ENCODE results near the gene CC2D2B. TPM values are rescaled to one million over a fixed set of nuclear protein-coding genes. Genes with fewer than 3 reads are reported as not detected.
"Not testable (repeated sequence)": the region's sequence is repeated elsewhere in the genome, so short reads cannot be mapped to it uniquely, and the experiment has no call there.

The CC2D2B gene
- total RNA-seq, 1 experiment from 2014 or later: not detected

DNA sequence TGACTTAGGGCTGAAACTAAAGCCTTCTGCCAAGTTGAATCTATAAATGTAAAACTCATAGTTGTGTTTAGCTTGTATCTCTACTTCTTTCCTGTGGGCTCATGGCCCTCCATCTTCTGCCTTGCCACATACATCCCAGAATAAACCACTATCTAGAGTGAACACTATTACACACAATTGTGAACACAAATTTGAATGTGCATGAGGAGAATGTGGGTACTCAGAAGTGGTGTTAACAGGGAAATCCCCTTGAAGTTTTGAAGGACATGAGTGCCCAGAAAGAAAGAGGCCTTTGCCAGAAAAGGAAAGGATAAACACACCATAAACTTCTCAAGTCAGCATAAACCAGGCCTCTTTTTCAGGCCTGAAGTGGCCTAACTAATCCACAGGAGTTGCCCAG, 115.4 kb downstream of the CC2D2B start:
- DNase-seq (ENCODE audit: low read depth): no peak

DNA sequence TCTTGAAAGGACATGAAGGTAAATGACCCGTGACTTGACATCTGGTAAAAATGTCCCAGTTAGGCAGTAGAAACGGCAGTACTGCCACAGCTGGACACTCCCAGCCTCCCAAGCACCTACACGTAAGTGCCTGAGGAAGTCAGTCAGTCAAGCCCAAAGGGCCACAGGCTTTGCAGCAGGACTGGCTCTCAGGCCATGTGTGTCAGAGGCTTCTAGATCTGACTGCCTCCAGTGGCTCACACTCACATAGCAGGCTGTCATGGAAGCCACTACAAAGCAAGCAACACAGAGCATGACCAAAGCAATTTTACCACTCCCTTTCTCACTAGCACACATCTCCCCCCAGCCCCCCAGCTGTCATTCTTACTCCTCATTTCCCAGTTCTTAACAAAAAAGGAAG, 117.8 kb downstream of the CC2D2B start:
- DNase-seq (ENCODE audit: low read depth): peak; percentile 24

DNA sequence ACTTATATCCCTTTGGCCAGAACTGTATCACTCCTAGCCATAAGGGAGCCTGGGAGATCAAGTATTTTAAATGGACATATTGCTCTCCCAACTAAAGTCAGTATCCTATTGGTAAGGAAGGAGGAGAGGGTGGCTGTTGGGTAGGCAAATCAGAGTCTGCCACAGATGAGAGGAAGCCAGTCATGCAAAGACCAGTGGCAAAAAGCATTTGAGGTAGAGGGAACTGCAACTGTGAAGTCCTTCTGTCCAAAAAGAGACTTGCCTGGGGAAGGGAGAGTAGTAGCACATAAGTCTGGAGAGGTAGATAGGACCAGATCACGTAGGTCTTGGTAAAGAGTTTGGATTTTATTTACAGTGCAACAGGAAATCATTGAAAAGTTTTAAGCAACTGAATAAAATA, 126.8 kb downstream of the CC2D2B start:
- no peak for DNase-seq (ENCODE audit: low read depth)

DNA sequence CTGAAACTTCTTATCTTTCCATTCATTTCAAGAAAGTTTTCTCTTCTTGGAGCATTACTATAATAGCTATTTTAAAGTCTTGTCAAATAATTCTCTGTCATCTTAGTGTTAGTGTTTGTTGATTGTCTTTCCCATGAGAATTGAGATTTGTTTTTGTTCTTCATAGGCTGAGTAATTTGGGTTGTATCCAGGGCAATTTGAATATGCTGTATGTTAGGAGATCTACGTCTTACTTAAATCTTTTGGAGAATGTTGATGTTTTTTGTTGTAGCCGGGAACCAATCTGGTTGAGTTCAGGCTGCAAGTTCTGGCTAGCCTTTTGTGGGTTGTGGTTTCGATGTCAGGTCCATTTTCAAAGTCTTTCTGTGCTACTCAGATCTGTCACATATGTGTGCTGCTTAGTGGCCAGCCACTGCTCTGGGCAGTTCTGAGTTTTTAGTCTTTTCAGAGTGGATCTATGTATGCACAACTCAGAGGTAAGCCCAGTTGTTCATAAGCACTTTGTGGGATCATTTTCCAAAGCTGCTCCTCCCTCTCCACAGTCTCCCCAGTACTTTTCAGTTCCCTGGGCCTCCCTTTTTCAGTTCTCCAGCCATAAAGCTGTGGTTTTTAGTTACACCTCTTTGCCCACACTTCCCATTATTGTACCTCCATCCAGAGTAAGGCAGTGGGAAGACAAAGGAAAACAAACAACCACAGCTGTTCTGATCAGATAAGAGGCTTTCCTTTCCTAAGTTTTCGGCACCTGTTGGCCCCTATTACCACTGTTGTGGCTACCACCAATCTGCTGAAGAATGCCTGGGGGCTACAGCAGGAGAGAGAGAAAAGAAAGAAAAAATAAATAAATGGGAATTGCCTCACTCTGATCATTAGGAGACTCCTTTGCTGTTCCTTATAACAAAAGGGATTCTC, 131.0 kb downstream of the CC2D2B start:
- DNase-seq (ENCODE audit: low read depth): no peak

DNA sequence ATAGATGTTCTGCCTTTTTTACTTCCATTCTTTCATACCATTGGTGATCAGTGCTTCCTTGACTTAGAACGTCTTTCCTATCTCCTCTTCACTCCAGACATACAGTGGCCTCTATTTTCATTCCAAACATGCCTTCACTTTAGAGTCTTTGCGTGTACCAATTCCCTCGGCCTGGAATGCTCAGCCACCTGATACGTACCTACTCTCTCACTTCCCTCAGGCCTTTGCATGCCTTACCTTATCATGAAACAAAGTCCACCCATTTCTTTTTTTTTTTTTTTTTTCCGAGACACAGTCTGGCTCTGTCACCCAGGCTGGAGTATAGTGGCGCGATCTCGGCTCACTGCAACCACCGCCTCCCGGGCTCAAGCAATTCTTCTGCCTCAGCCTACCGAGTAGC, 133.4 kb downstream of the CC2D2B start:
- no peak for DNase-seq (ENCODE audit: low read depth)

DNA sequence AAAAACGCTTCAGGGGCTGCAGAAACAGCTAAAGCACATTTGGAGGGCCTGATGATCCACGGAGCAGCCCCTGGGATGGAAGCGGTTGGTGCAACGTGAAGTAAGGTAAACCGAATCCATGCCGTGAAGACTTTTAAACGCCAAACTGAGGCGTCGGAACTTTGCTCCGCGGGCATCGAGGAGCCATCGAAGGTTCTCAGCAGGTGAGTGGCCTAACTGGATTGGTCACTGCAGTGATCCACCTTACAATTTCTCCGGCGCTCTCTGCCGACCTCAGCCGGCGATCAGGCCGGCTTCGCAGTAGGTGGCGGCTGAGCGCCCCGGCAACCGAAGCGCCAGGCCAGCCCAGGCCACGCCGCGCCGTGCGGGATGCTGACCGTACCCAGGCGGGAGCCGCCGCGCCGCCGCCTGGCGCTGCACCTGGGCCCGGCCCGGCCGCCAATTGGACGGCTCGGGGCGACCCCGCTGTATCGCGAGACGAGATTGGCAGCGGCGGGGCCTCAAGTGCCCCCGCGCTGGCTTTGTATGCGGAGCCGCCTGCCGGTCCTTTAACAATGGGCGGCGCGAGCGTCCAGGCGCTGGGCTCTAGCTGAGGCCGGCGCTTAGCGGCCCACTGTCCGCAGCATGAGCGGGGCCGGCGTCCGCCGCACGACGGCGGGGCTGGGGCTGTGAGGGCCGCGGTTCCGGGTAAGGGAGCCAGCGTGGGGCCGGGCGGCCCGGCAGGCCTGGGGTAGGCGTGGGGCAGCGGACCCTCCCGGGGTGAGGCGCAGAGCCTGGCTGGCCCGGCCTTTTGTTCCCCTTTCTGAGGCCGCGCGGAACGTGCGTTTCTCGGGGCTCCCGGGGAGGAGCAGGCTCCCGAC, 135.5 kb downstream of the CC2D2B start, which contains the start of gene CCNJ:
TSS of gene CCNJ (plus strand) at position 551 of the 860 bp plus-strand sequence. CDS start 811 bp downstream, outside the sequence.
- DNase-seq (ENCODE audit: low read depth): peak; percentile 87

DNA sequence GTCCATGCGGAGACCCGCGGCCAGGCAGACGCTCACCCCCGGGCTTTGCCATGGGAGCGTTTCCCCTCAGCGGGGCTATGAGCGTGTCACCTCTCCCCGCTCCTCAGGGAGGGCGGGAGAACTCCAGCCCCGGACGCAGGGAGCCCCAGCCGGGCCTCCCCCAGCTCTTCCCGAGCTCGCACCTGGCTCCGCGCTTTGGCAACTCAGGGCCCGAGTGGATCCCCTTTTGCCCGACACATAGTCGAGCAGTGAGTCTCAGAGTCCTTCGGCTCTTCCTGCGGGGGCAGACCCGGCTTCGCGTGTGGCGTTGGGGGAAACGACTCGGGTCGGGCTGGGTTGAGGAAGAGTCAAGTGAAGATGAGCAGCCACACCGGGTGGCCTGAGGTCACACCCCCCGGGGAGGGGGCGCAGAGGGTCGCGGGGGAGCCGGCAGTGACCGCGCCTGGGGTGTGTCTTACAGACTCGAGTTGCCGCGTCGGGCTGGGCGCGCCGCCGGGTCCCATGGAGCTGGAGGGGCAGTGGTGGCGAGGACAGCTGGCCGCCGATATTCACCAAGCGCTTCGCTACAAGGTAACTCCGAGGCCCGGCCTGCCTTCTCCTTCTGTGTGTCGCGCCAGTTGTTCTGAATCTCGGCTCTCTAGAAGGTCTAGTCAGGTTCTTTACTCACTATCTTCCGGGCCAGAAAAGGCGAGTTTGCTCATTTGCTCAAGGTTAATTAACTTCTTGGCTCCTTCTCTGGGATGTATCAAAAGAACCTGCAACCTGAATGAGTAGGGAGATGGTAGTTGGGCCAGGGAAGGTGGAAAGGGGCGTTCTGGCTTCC, 136.3 kb downstream of the CC2D2B start:
- peak; percentile 31 for DNase-seq (ENCODE audit: low read depth)

DNA sequence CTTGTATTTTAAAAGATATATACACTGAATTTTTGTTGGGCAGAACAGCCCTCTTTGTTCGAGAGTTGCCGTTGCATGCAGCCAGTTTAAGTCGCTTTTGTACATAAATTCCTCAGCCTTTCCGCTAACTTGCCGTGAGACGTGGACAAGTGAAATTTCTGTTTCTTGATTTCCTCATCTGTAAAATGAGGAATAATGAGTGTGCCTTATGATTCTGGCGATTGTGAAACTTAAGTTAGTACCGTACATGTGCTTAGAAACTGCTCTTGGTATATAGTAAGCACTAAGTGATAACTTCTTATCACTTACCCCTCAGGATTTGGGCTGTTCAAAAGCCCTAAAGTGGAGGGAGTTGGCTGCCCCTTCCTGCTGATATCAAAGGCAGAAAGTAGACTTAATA, 137.0 kb downstream of the CC2D2B start:
- DNase-seq (ENCODE audit: low read depth): peak; percentile 11

DNA sequence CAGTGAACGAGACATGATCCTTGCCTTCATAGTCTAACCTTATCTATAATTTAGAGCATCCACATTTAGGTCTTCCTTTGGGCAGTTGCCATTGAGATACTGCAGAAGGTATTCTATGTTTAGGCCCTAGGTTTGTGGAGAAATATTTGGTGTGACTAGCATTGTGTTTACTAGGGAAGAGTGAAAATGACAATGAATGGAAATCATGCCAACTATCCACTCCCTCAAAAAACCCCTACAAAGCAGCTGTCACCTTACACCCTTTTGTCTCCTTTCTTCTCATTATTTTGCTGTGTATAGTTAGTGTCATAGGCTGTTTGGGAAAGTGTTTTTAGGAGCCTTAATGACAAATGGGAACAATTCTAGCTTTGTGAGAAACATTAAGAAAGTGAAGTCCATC, 138.8 kb downstream of the CC2D2B start:
- no peak for DNase-seq (ENCODE audit: low read depth)

DNA sequence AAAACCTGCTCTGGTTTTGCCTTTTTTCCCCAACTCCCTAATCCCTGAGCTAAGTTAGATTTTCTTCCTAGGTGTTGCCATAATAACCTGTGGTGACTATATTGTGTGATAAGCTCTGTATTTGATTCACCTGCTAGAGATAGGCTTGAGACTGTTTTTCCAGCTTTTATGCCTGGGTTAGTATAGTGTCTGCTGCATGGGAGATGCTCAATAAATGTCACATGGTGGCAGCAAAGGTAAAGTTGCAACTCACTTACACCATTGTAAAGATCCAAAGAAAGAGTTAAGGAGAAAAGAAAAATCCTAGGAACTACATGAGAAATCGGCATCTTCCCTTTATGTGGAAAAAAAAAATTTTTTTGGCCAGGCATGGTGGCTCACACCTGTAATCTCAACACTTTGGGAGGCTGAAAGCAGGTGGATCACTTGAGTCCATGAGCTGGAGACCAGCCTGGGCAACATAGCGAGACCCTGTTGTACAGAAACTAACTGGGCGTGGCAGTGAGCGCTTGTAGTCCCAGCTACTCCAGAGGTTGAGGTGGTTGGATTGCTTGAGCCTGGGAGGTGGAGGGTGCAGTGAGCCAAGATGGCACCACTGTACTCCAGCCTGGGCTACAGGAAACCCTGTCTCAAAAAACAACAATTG, 139.4 kb downstream of the CC2D2B start:
- DNase-seq (ENCODE audit: low read depth): peak; percentile 15

DNA sequence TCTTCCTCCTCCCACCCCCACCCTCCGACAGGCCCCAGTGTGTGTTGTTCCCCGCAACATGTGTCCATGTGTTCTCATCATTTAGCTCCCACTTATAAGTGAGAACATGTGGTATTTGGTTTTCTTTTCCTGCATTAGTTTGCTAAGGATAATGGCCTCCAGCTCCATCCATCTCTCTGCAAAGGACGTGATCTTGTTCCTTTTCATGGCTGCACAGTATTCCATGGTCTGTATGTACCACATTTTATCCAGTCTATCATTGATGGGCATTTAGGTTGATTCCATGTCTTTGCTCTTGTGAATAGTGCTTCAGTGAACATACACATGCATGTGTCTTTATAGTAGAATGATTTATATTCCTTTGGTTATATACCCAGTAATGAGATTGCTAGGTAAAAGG, 140.2 kb downstream of the CC2D2B start:
- DNase-seq (ENCODE audit: low read depth): not testable (repeated sequence)

DNA sequence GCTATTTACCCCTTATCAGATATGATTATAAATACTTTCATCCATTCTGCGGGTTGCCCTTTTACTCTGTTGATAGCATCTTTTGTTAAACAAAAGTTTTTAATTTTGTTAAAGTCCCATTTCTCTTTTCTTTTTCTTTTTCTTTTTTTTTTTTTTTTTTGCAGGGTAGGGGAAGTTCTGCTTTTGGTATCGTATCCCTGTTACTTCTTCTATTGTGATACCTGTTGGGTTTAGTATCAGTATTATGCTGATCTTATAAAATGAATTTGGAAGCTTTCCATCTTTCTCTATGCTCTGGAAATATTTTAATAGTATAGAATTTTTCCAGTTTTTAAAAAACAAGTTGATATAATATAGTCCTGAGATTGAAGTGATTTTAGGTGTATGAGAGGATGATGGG, 141.6 kb downstream of the CC2D2B start:
- DNase-seq (ENCODE audit: low read depth): no peak

DNA sequence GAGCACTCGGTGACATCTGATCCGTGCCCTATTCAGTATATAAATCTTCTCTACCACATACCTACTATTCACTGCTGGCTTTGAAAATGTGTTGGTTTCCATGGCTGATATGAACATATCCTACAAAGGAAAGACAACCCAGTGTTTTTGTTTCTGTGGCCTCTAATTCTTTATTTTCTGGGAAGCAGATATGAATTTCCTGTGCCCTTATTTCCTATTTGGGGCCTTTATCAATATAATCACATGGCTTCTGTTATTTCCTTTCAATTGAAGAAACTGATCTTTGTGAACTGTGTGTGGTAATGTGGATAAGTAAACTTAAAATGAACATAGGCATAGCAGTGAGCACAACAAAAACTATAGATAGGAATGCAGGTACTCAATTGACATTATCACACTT, 146.2 kb downstream of the CC2D2B start:
- DNase-seq (ENCODE audit: low read depth): no peak

DNA sequence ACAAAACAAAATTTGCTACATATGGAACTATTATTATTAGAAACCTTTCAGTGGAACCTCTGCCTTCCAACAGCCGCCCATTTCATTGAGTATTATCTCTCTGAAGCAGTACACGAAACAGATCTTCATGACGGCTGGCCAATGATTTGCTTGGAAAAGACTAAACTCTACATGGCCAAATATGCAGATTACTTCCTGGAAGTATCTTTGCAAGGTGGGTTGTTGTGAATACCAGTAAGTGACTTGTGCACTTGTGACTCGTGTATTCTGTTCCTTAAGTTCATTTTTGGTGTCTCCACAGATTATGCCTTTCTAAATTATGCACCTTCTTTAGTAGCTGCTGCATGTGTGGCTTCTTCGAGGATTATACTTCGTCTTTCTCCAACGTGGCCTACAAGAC, 149.0 kb downstream of the CC2D2B start:
- DNase-seq (ENCODE audit: low read depth): no peak

DNA sequence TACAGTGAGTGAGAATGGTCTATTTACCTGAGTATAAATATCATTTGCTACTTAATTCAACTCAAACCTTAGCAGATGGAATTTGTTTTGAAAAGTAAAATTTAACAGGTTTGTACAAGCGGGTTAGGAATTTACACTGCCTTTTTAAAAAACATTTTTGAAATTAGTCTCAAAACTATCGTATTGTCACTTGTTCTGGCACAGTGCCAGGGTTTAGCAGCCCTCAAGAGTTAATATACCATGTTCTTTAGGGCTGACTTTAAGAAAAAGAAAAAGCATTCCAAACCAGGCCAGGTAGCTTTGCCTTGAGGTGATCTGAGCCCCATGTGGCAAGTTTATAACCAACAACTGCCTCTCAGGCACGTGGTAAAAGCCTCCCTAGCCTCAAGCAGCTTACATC, 153.5 kb downstream of the CC2D2B start:
- no peak for DNase-seq (ENCODE audit: low read depth)

DNA sequence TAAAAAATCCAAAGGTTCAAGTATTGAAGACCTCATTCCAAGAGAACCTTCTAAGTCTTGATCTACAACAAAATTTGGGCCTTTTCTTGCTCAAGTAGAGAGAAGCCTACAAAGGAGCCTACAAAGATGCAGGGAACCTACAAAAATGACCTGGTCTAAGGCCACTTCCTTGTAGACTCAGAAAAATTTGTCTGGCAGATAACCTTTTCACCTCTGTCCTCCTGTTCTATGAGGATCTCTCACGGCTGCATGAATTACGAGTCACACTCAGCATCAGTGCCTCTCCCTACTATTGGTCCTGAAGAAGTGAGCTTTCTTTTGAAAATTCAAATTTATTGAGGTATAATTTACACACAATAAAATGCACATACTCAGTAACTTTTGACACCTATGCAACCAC, 164.9 kb downstream of the CC2D2B start:
- DNase-seq (ENCODE audit: low read depth): peak; percentile 48

DNA sequence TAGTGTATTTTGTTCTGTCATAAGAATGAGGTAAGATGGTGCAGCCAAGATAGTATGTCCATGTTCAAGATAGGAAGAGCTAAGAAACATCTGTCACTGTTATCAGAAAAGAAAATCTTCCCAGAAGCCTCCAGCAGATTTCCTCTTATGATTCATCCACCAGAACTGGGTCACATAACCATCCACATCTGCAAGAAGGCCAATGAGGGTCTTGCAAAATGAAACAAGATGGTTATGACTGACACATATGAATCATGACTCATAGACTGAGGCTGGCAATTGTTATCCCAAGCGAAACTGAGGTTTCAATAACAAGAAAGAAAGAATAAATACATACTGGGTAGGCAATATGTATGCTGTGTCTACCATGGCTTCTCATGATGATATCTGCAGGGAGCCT, 165.9 kb downstream of the CC2D2B start:
- peak; percentile 92 for DNase-seq (ENCODE audit: low read depth)

DNA sequence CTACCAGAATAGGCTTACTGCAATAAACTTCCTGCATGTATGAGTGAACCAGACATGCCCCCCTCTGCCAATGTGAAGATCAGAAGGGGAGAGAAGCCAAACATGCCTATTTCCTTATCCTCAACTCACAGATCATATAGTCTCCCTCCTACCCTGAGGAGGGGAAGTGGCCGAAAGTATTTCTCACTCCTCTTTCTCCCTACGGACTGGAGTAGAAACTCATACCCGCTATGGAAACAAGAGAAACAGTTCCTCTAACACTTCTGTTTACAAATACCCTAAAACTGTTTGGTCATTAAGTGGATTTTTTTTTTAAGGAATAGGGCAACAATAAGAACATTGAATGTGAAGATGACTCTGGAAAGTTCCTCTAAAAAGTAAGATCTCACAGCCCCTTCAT, 167.0 kb downstream of the CC2D2B start:
- DNase-seq (ENCODE audit: low read depth): no peak

DNA sequence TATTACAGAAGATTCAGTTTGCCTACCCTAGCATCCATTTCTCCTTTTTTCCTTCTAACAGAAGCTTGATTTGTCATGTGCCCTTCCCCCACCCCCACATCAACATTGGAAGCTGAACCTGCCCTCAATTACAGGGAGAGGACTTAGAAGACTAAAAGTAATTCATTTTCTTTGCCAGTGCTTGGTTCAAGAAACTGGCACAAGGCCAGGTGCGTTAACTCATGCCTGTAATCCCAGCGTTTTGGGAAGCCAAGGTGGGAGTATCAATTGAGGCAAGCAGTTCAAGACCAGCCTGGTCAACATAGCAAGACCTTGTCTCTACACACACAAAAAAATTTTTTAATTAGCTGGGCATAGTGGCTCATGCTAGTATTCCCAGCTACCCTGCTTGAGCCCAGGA, 168.2 kb downstream of the CC2D2B start:
- no peak for DNase-seq (ENCODE audit: low read depth)

DNA sequence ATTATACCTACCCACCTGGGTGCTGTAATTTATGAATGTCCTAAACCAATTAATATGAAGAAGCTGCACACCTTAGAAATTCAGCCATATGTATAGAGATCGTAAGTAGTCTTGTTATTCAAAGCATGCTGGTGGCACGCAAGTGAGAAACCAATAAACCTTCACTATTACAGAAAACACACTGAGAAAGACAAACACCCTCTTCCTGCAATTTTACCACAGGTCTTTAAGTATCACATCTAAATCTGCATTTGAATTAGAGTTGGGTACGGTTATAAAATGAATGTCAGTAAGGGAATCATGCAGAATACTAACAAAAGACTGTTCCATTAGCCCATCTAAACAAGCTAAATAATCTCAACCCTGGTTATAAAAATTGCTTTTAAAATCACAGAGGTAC, 169.4 kb downstream of the CC2D2B start:
- DNase-seq (ENCODE audit: low read depth): no peak

DNA sequence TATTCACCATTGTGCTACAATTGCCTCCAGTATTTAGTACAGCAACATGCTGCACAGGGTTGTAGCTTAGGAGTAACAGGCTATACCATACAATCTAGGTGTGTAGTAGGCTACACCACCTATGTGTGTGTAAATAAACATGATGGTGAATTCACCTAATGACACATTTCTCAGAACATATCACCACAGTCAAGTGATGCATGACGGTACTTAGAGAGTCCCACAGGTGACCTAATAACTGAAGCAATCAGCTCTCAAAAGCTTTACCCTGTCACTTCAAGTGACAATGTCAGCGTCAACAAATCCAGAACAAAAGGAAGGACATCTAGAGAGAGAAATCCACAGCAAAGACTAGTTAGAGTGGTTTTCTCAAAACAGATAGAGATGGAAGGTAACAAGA, 174.4 kb downstream of the CC2D2B start:
- DNase-seq (ENCODE audit: low read depth): no peak

All from RPMI7951 (cell line).